WTC11 (cell line): ENCODE results near the gene NDRG4. TPM values are rescaled to one million over a fixed set of nuclear protein-coding genes. Genes with fewer than 3 reads are reported as not detected.

ENCODE experiments used
- ATAC-seq: fragments of 200-7000 bp; cut with Tn5 transposase; 2 replicates; pipeline ENCODE4 v1.10.0; 2021; ENCODE audit warnings: mild to moderate bottlenecking, moderate library complexity
- CTCF ChIA-PET: fragments of 300-600 bp; sonication (Branson Sonifier 250); formaldehyde crosslinking; loops from one replicate; lab custom pipeline; 2021; ENCODE audit warnings: antibody characterized with exemption; lab: Charles Lee
- POLR2A ChIA-PET: fragments of 350-600 bp; sonication (Branson Sonifier 250); formaldehyde crosslinking; loops from one replicate; lab custom pipeline; 2021; ENCODE audit warnings: antibody characterized with exemption; lab: Charles Lee
- DNase-seq: peaks from one replicate; pipeline ENCODE4 v3.0.0; 2021; ENCODE audit warnings: low spot score
- H3K27ac Mint-ChIP-seq: 2 replicates; pipeline ENCODE4 v1.8.0; 2021; ENCODE audit warnings: mixed read lengths
- H3K27me3 Mint-ChIP-seq: 2 replicates; pipeline ENCODE4 v1.8.0; 2021; ENCODE audit warnings: low read depth, mild to moderate bottlenecking, moderate library complexity, mixed read lengths
- H3K36me3 Mint-ChIP-seq: 2 replicates; pipeline ENCODE4 v1.8.0; 2021; ENCODE audit warnings: mixed read lengths
- H3K4me1 Mint-ChIP-seq: 2 replicates; pipeline ENCODE4 v1.8.0; 2022; ENCODE audit warnings: mixed read lengths
- H3K4me3 Mint-ChIP-seq: 2 replicates; pipeline ENCODE4 v1.8.0; 2021; ENCODE audit warnings: mild to moderate bottlenecking, moderate library complexity, mixed read lengths
- H3K9me3 Mint-ChIP-seq: 2 replicates; pipeline ENCODE4 v1.8.0; 2021; ENCODE audit warnings: mixed read lengths
- AR ChIP-seq: fragments of 250-450 bp; sonication (Bioruptor Pico); IDR thresholded peaks from 2 replicates; pipeline ENCODE4 v1.9.0; 2021; ENCODE audit warnings: mild to moderate bottlenecking
- CTCF ChIP-seq: fragments of 200-600 bp; IDR thresholded peaks from 2 replicates; pipeline ENCODE4 v1.8.0; 2022; ENCODE audit warnings: antibody characterized with exemption
- ERG ChIP-seq: fragments of 250-450 bp; sonication (Bioruptor Pico); IDR thresholded peaks from 2 replicates; pipeline ENCODE4 v1.8.0; 2021; ENCODE audit warnings: mild to moderate bottlenecking
- ESRRA ChIP-seq: sonication (generic); formaldehyde crosslinking; IDR thresholded peaks from 2 replicates; pipeline ENCODE4 v1.8.1; 2022; ENCODE audit warnings: mild to moderate bottlenecking, missing genetic modification reagents, borderline replicate concordance
- FOXJ3 ChIP-seq: sonication (generic); formaldehyde crosslinking; IDR thresholded peaks from 2 replicates; pipeline ENCODE4 v1.9.0; 2021; ENCODE audit warnings: missing genetic modification reagents, mild to moderate bottlenecking, borderline replicate concordance
- FOXP1 ChIP-seq: sonication (generic); formaldehyde crosslinking; IDR thresholded peaks from 2 replicates; pipeline ENCODE4 v1.8.0; 2022; ENCODE audit warnings: missing genetic modification reagents, mild to moderate bottlenecking, moderate library complexity, borderline replicate concordance
- JAZF1 ChIP-seq: fragments of 250-450 bp; sonication (Bioruptor Pico); IDR thresholded peaks from 2 replicates; pipeline ENCODE4 v1.9.0; 2021; ENCODE audit warnings: moderate library complexity, mild to moderate bottlenecking, inconsistent platforms
- JUN ChIP-seq: sonication (generic); formaldehyde crosslinking; IDR thresholded peaks from 2 replicates; pipeline ENCODE4 v1.8.0; 2023; ENCODE audit warnings: mild to moderate bottlenecking, missing genetic modification reagents
- MYBL2 ChIP-seq: sonication (generic); formaldehyde crosslinking; IDR thresholded peaks from 2 replicates; pipeline ENCODE4 v1.8.1; 2023; ENCODE audit warnings: mild to moderate bottlenecking, moderate library complexity, missing genetic modification reagents
- NFYB ChIP-seq: sonication (generic); formaldehyde crosslinking; conservative IDR thresholded peaks from 2 replicates; pipeline ENCODE4 v1.8.0; 2022; ENCODE audit warnings: low read depth, missing genetic modification reagents
- ZNF317 ChIP-seq: sonication (generic); formaldehyde crosslinking; IDR thresholded peaks from 2 replicates; pipeline ENCODE4 v1.8.1; 2023; ENCODE audit warnings: low read depth, mild to moderate bottlenecking, moderate library complexity, missing genetic modification reagents, borderline replicate concordance
- ZNF425 ChIP-seq: fragments of 250-450 bp; sonication (Bioruptor Pico); conservative IDR thresholded peaks from 2 replicates; pipeline ENCODE4 v1.9.0; 2021; ENCODE audit warnings: mild to moderate bottlenecking
- total RNA-seq: library from RNA; stranded (reverse); gene quantifications from 3 replicates; pipeline ENCODE4 v1.2.3, GENCODE V29; 2021
- TF ChIP-seq, protein P1 (sequence below): sonication (generic); formaldehyde crosslinking; IDR thresholded peaks from 2 replicates; pipeline ENCODE4 v1.8.0; 2023; ENCODE audit warnings: missing genetic modification reagents, mild to moderate bottlenecking, borderline replicate concordance

The NDRG4 gene
- total RNA-seq, 1 experiment from 2014 or later, result 20.5 TPM

GRCh38 chr16:58499092-58499511 lies 841 bp upstream of the NDRG4 start:
- no peaks in the 10 kb centered on the region for H3K9me3 Mint-ChIP-seq
- peaks cover 69% of the 10 kb centered on the region for H3K27me3 Mint-ChIP-seq
- TF ChIP-seq AR (CRISPR knock-in tag), result no peak
- no peaks in the 10 kb centered on the region for H3K36me3 Mint-ChIP-seq
- peaks cover 9% of the 10 kb centered on the region for H3K4me1 Mint-ChIP-seq
- H3K27ac Mint-ChIP-seq, result no peak overlapping the region
- H3K4me3 Mint-ChIP-seq, result no peak overlapping the region
- DNase-seq (no peak), ATAC-seq (no peak)
- CTCF ChIA-PET, result interaction anchor here (1.2 to 4.9 kb wide), 7 partner anchors 11 to 257 kb away, joined by 4 to 24 read pairs (median 20); no protein-coding TSS in a partner anchor
- POLR2A ChIA-PET, result interaction anchor here (0.9 kb wide), 1 partner anchor 13 kb away, joined by 3 read pairs; no protein-coding TSS in a partner anchor

- peak; percentile 15 for ATAC-seq
- DNase-seq, result peak; percentile 38
Measured at GRCh38 chr16:58500430-58501241, 693 bp downstream of the NDRG4 start.

DNA sequence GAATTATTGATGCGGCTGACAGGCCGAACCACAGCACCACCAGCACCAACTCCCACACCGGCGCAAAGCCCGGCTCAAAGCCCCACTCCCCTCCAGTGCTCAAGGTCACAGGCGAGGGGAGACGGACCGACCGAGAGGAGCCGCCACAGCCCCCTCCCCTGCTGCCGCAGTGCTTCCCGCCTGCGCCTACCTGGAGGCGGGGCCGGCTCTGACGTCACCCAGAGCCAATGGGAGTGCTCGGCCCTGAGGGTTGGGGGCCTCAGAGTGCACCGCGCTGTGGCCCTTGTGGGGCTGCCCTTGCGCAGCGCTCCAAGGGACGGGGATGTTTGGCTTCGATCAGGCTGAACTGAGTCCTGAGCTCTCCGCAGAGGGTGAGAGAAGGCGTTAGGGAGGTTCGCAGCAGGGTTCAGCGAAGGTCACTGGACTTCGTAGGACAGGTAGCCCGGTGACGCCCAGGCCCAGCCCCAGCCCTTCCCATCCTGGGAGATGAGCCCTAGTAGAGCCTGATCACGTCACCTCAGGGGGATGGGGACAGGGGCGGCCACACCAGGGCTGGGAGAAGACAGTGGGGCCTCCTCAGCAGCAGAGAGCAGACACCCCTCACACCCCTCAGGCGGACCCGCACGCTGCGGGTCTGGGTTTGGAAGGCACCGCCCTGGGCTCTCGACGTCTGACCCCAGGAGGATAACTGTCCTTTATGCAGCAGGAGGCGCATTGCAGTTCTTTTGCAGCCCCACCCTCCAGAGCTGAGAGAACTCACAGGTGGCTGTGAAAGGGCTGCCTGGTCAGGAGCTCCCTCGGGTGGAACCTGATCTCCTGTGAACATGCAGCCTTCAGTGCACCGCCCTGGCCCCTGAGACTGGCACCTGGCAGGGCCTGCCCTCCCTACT lies 1.5 kb downstream of the NDRG4 start:
- ChIA-PET CTCF (interaction anchor here (1.4 to 4.9 kb wide), 6 partner anchors 10 to 255 kb away, joined by 5 to 24 read pairs (median 18); no protein-coding TSS in a partner anchor), POLR2A (no interaction called here)
- Mint-ChIP-seq H3K27ac (peak overlapping the region; percentile 95), H3K4me1 (peaks cover 2% of the 10 kb centered on the region; the same call in 1 of the 2 replicates), H3K36me3 (no peaks in the 10 kb centered on the region), H3K27me3 (peaks cover 74% of the 10 kb centered on the region), H3K4me3 (peak overlapping the region; percentile 84), H3K9me3 (no peaks in the 10 kb centered on the region)
- ATAC-seq (peak; percentile 72), DNase-seq (peak; percentile 88)
- TF ChIP-seq JAZF1 (no peak), NFYB (peak; percentile 72), ERG (CRISPR knock-in tag) (no peak), ZNF317 (CRISPR knock-in tag) (no peak), ESRRA (peak; percentile 54; the same call in 1 of the 2 replicates), FOXJ3 (no peak), JUN (CRISPR knock-in tag) (no peak), ZNF425 (no peak), CTCF (no peak)
- TF ChIP-seq, protein P1, sequence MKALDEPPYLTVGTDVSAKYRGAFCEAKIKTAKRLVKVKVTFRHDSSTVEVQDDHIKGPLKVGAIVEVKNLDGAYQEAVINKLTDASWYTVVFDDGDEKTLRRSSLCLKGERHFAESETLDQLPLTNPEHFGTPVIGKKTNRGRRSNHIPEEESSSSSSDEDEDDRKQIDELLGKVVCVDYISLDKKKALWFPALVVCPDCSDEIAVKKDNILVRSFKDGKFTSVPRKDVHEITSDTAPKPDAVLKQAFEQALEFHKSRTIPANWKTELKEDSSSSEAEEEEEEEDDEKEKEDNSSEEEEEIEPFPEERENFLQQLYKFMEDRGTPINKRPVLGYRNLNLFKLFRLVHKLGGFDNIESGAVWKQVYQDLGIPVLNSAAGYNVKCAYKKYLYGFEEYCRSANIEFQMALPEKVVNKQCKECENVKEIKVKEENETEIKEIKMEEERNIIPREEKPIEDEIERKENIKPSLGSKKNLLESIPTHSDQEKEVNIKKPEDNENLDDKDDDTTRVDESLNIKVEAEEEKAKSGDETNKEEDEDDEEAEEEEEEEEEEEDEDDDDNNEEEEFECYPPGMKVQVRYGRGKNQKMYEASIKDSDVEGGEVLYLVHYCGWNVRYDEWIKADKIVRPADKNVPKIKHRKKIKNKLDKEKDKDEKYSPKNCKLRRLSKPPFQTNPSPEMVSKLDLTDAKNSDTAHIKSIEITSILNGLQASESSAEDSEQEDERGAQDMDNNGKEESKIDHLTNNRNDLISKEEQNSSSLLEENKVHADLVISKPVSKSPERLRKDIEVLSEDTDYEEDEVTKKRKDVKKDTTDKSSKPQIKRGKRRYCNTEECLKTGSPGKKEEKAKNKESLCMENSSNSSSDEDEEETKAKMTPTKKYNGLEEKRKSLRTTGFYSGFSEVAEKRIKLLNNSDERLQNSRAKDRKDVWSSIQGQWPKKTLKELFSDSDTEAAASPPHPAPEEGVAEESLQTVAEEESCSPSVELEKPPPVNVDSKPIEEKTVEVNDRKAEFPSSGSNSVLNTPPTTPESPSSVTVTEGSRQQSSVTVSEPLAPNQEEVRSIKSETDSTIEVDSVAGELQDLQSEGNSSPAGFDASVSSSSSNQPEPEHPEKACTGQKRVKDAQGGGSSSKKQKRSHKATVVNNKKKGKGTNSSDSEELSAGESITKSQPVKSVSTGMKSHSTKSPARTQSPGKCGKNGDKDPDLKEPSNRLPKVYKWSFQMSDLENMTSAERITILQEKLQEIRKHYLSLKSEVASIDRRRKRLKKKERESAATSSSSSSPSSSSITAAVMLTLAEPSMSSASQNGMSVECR (CRISPR knock-in tag), result no peak

More at GRCh38 chr16:58500430-58501241, 693 bp downstream of the NDRG4 start:
- Mint-ChIP-seq H3K27ac (peak overlapping the region; percentile 60; the same call in 1 of the 2 replicates), H3K27me3 (peaks cover 74% of the 10 kb centered on the region), H3K36me3 (no peaks in the 10 kb centered on the region), H3K4me3 (peak overlapping the region; percentile 84), H3K9me3 (no peaks in the 10 kb centered on the region), H3K4me1 (peaks cover 4% of the 10 kb centered on the region)
- POLR2A ChIA-PET, result interaction anchor here (0.5 to 1.0 kb wide), 4 partner anchors 12 to 165 kb away, joined by 3 to 5 read pairs (median 4); no protein-coding TSS in a partner anchor
- TF ChIP-seq FOXJ3 (no peak), MYBL2 (no peak), FOXP1 (CRISPR knock-in tag) (peak; percentile 32; the same call in 1 of the 2 replicates)
- CTCF ChIA-PET, result interaction anchor here (0.6 to 4.9 kb wide), 10 partner anchors 11 to 267 kb away, joined by 3 to 24 read pairs (median 14); partner anchors contain the start of gene SLC38A7
